IPS DF 6.9 (cell line): ENCODE measurements around the gene RP2.

Experiments
- DNase-seq: peaks from one replicate; pipeline ENCODE4 v3.0.0-alpha.2; 2013; ENCODE audit warnings: low read depth, low spot score
- H3K27ac ChIP-seq: one replicate; pipeline ENCODE4 v1.5.1; 2013; ENCODE audit warnings: low read length, control low read depth
- H3K27me3 ChIP-seq: 2 replicates; pipeline ENCODE4 v1.6.1; 2013; ENCODE audit warnings: mild to moderate bottlenecking, low read length; ENCODE audit not compliant: control insufficient read depth, insufficient read depth
- H3K36me3 ChIP-seq: 2 replicates; pipeline ENCODE4 v1.6.1; 2013; ENCODE audit warnings: low read length; ENCODE audit not compliant: control insufficient read depth, insufficient read depth
- H3K4me1 ChIP-seq: 2 replicates; pipeline ENCODE4 v1.6.1; 2013; ENCODE audit warnings: low read length; ENCODE audit not compliant: control insufficient read depth, insufficient read depth
- H3K4me3 ChIP-seq: 2 replicates; pipeline ENCODE4 v1.5.1; 2013; ENCODE audit warnings: mild to moderate bottlenecking, low read length
- H3K9me3 ChIP-seq: 2 replicates; pipeline ENCODE4 v1.6.1; 2013; ENCODE audit warnings: low read length, inconsistent platforms; ENCODE audit not compliant: control insufficient read depth, insufficient read depth
- WGBS: extraction: QIAGEN DNeasy Blood & Tissue Kit; methylation state at CpG from one replicate; pipeline ENCODE4 v1.1.7; 2013; ENCODE audit warnings: mixed read lengths, missing lambda C conversion rate; ENCODE audit not compliant: insufficient read length, insufficient coverage; 5-methylcytosine and 5-hydroxymethylcytosine counted together

RP2 gene

GRCh38 chrX:46844913-46845312 lies 8.1 kb downstream of the RP2 start:
- H3K9me3 ChIP-seq, result no peaks in the 10 kb centered on the region
- no peaks in the 10 kb centered on the region for H3K36me3 ChIP-seq
- H3K27ac ChIP-seq, result no peak overlapping the region
- no peak overlapping the region for H3K4me3 ChIP-seq
- H3K4me1 ChIP-seq, result no peaks in the 10 kb centered on the region
- DNase-seq, result no peak
- no peaks in the 10 kb centered on the region for H3K27me3 ChIP-seq

- Histone ChIP-seq H3K4me1 (no peaks in the 10 kb centered on the region), H3K27me3 (no peaks in the 10 kb centered on the region)
- DNase-seq, result no peak
Measured at GRCh38 chrX:46849933-46850332, 13.1 kb downstream of the RP2 start.

GRCh38 chrX:46850771-46851170 lies 13.9 kb downstream of the RP2 start:
- Histone ChIP-seq H3K27ac (no peak overlapping the region), H3K4me3 (no peak overlapping the region), H3K36me3 (no peaks in the 10 kb centered on the region), H3K4me1 (no peaks in the 10 kb centered on the region), H3K9me3 (no peaks in the 10 kb centered on the region), H3K27me3 (no peaks in the 10 kb centered on the region)
- DNase-seq, result no peak
- WGBS, result no CpG with 5 or more reads among the region's 1 CpG

More at GRCh38 chrX:46849933-46850332, 13.1 kb downstream of the RP2 start:
- Histone ChIP-seq H3K4me3 (no peak overlapping the region), H3K36me3 (no peaks in the 10 kb centered on the region), H3K27ac (no peak overlapping the region), H3K9me3 (no peaks in the 10 kb centered on the region)

- Histone ChIP-seq H3K27ac (no peak overlapping the region), H3K4me1 (no peaks in the 10 kb centered on the region), H3K36me3 (no peaks in the 10 kb centered on the region), H3K4me3 (no peak overlapping the region), H3K9me3 (no peaks in the 10 kb centered on the region), H3K27me3 (no peaks in the 10 kb centered on the region)
- DNase-seq, result no peak
Measured at GRCh38 chrX:46856483-46856882, 19.6 kb downstream of the RP2 start.

- H3K27me3 ChIP-seq, result no peaks in the 10 kb centered on the region
- no peak overlapping the region for H3K4me3 ChIP-seq
- no peak overlapping the region for H3K27ac ChIP-seq
- no peaks in the 10 kb centered on the region for H3K9me3 ChIP-seq
- H3K4me1 ChIP-seq, result no peaks in the 10 kb centered on the region
- no CpG with 5 or more reads among the region's 1 CpG for WGBS
- DNase-seq, result no peak
- H3K36me3 ChIP-seq, result no peaks in the 10 kb centered on the region
Measured at GRCh38 chrX:46860557-46860956, 23.7 kb downstream of the RP2 start.

GRCh38 chrX:46863072-46863471 lies 26.2 kb downstream of the RP2 start:
- 100% methylated on average over 1 of the region's 2 CpGs for WGBS
- Histone ChIP-seq H3K9me3 (no peaks in the 10 kb centered on the region), H3K4me1 (no peaks in the 10 kb centered on the region), H3K27me3 (no peaks in the 10 kb centered on the region), H3K4me3 (no peak overlapping the region), H3K27ac (no peak overlapping the region), H3K36me3 (no peaks in the 10 kb centered on the region)
- no peak for DNase-seq

GRCh38 chrX:46864606-46865005 lies 27.8 kb downstream of the RP2 start:
- WGBS, result no CpG with 5 or more reads among the region's 2 CpGs
- no peak for DNase-seq
- Histone ChIP-seq H3K4me1 (no peaks in the 10 kb centered on the region), H3K4me3 (no peak overlapping the region), H3K27me3 (no peaks in the 10 kb centered on the region), H3K27ac (no peak overlapping the region), H3K9me3 (no peaks in the 10 kb centered on the region), H3K36me3 (no peaks in the 10 kb centered on the region)

GRCh38 chrX:46865281-46865680 lies 28.4 kb downstream of the RP2 start:
- Histone ChIP-seq H3K9me3 (no peaks in the 10 kb centered on the region), H3K4me3 (no peak overlapping the region), H3K36me3 (no peaks in the 10 kb centered on the region), H3K4me1 (no peaks in the 10 kb centered on the region), H3K27me3 (no peaks in the 10 kb centered on the region), H3K27ac (no peak overlapping the region)
- no CpG with 5 or more reads among the region's 4 CpGs for WGBS
- no peak for DNase-seq

- Histone ChIP-seq H3K4me3 (no peak overlapping the region), H3K4me1 (no peaks in the 10 kb centered on the region), H3K27ac (no peak overlapping the region), H3K36me3 (no peaks in the 10 kb centered on the region), H3K27me3 (no peaks in the 10 kb centered on the region), H3K9me3 (no peaks in the 10 kb centered on the region)
- DNase-seq, result no peak
Measured at GRCh38 chrX:46866726-46867125, 29.9 kb downstream of the RP2 start.

GRCh38 chrX:46873746-46874145 lies 36.9 kb downstream of the RP2 start:
- H3K27me3 ChIP-seq, result no peaks in the 10 kb centered on the region
- no peaks in the 10 kb centered on the region; the same call in 1 of the 2 replicates for H3K4me1 ChIP-seq
- no peak for DNase-seq
- WGBS, result no CpG with 5 or more reads among the region's 2 CpGs
- H3K36me3 ChIP-seq, result no peaks in the 10 kb centered on the region
- H3K9me3 ChIP-seq, result no peaks in the 10 kb centered on the region
- H3K4me3 ChIP-seq, result no peak overlapping the region
- no peak overlapping the region for H3K27ac ChIP-seq

GRCh38 chrX:46876901-46877300 lies 40.1 kb downstream of the RP2 start:
- H3K4me3 ChIP-seq, result no peak overlapping the region
- no peaks in the 10 kb centered on the region for H3K36me3 ChIP-seq
- H3K9me3 ChIP-seq, result no peaks in the 10 kb centered on the region
- no peak overlapping the region for H3K27ac ChIP-seq
- H3K4me1 ChIP-seq, result no peaks in the 10 kb centered on the region; the same call in 1 of the 2 replicates
- H3K27me3 ChIP-seq, result no peaks in the 10 kb centered on the region
- DNase-seq, result no peak
